Measurements from ENCODE around the gene TNFAIP8L3.

Gene TNFAIP8L3

GRCh38 chr15:51117270-51117669, 22.6 kb upstream of the TNFAIP8L3 start:
- DNase-seq (ENCODE audit: low read depth in 2 of 2), result no peak

GRCh38 chr15:51114437-51115119, 19.9 kb upstream of the TNFAIP8L3 start:
- no peak for DNase-seq (ENCODE audit: low read depth in 2 of 2)

GRCh38 chr15:51112078-51112477, 17.4 kb upstream of the TNFAIP8L3 start:
- no peak for DNase-seq (ENCODE audit: low read depth in 2 of 2)

- DNase-seq (ENCODE audit: low read depth in 2 of 2), result no peak
Observed at GRCh38 chr15:51111061-51111460, 16.4 kb upstream of the TNFAIP8L3 start.

- no peak for DNase-seq (ENCODE audit: low read depth in 2 of 2)
Observed at GRCh38 chr15:51110171-51110570, 15.5 kb upstream of the TNFAIP8L3 start.

GRCh38 chr15:51108933-51109550, 14.3 kb upstream of the TNFAIP8L3 start:
- no peak for DNase-seq (ENCODE audit: low read depth in 2 of 2)

GRCh38 chr15:51107612-51108011, 12.9 kb upstream of the TNFAIP8L3 start:
- no peak for DNase-seq (ENCODE audit: low read depth in 2 of 2)

- no peak for DNase-seq (ENCODE audit: low read depth in 2 of 2)
Observed at GRCh38 chr15:51106481-51106880, 11.8 kb upstream of the TNFAIP8L3 start.

- no peak for DNase-seq (ENCODE audit: low read depth in 2 of 2)
Observed at GRCh38 chr15:51105430-51106016, 10.8 kb upstream of the TNFAIP8L3 start.

GRCh38 chr15:51104512-51104911, 9.8 kb upstream of the TNFAIP8L3 start:
- DNase-seq (ENCODE audit: low read depth in 2 of 2), result no peak

GRCh38 chr15:51103330-51103729, 8.6 kb upstream of the TNFAIP8L3 start:
- DNase-seq (ENCODE audit: low read depth in 2 of 2), result no peak

- DNase-seq (ENCODE audit: low read depth in 2 of 2), result no peak
Observed at GRCh38 chr15:51100785-51101489, 6.2 kb upstream of the TNFAIP8L3 start.

GRCh38 chr15:51099185-51099584, 4.5 kb upstream of the TNFAIP8L3 start:
- no peak for DNase-seq (ENCODE audit: low read depth in 2 of 2)

- no peak for DNase-seq (ENCODE audit: low read depth in 2 of 2)
Observed at GRCh38 chr15:51098331-51098619, 3.6 kb upstream of the TNFAIP8L3 start.

GRCh38 chr15:51097553-51098330, 3.0 kb upstream of the TNFAIP8L3 start:
- DNase-seq (ENCODE audit: low read depth in 2 of 2), result no peak

GRCh38 chr15:51096976-51097375, 2.3 kb upstream of the TNFAIP8L3 start:
- DNase-seq (ENCODE audit: low read depth in 2 of 2), result no peak

- DNase-seq (ENCODE audit: low read depth in 2 of 2), result no peak
Observed at GRCh38 chr15:51095681-51096331, 1.1 kb upstream of the TNFAIP8L3 start.

- no peak for DNase-seq (ENCODE audit: low read depth in 2 of 2)
Observed at GRCh38 chr15:51093839-51094605, 684 bp downstream of the TNFAIP8L3 start.

GRCh38 chr15:51093488-51093838, 1.2 kb downstream of the TNFAIP8L3 start:
- DNase-seq (ENCODE audit: low read depth in 2 of 2), result no peak

GRCh38 chr15:51092480-51093040, 2.1 kb downstream of the TNFAIP8L3 start:
- DNase-seq (ENCODE audit: low read depth in 2 of 2), result no peak

- no peak for DNase-seq (ENCODE audit: low read depth in 2 of 2)
Observed at GRCh38 chr15:51090753-51091152, 4.0 kb downstream of the TNFAIP8L3 start.
